Measurements from ENCODE around the gene TSGA10. TPM values are rescaled to one million over a fixed set of nuclear protein-coding genes. Genes with fewer than 3 reads are reported as not detected.

The TSGA10 gene
- total RNA-seq, 2 experiments from 2014 or later = 8.0 to 11.1 TPM

Other genes starting within 250 kb of the TSGA10 start
- gene CRACDL, start 218.7 kb downstream of the TSGA10 start, total RNA-seq = 1 to 10 TPM in 1 of 2 experiments, under 1 TPM in 1; 0.61 to 2.3 TPM
- gene C2orf15, start 13.2 kb downstream of the TSGA10 start, total RNA-seq = 1 to 10 TPM; 2.3 TPM
- 10 to 100 TPM; 10.1 to 12.1 TPM for gene LIPT1, start within 50 bp of the TSGA10 start, total RNA-seq
- gene MITD1, start 26.1 kb upstream of the TSGA10 start, total RNA-seq = 10 to 100 TPM; 68.8 to 69.4 TPM
- gene MRPL30, start 26.2 kb upstream of the TSGA10 start, total RNA-seq = 10 to 100 TPM; 22.2 to 26.5 TPM
- gene LYG2, start 100.7 kb upstream of the TSGA10 start, total RNA-seq = not detected
- gene LYG1, start 146.3 kb upstream of the TSGA10 start, total RNA-seq = 1 to 10 TPM; 2.4 to 2.5 TPM
- 10 to 100 TPM; 26.9 to 32.2 TPM for gene TXNDC9, start 181.4 kb upstream of the TSGA10 start, total RNA-seq
- gene EIF5B, start 182.4 kb upstream of the TSGA10 start, total RNA-seq = 10 to 100 TPM; 40.3 to 40.9 TPM

All from activated naive CD8-positive, alpha-beta T cell treated with anti-CD3 and anti-CD28 coated beads, Interleukin-2, amount 10 ng/mL, durations not matched to agents 7 days and 5 days (primary cell).